AG09309 (cell line): ENCODE results near the gene SMIM24.

Source experiments
- DNase-seq: peaks from one replicate; pipeline ENCODE4 v3.0.0-alpha.2; 2010; ENCODE audit warnings: low read depth
- H3K4me3 ChIP-seq: 2 replicates; pipeline ENCODE4 v1.5.1; 2011; ENCODE audit warnings: mild to moderate bottlenecking, low read depth, low read length, moderate library complexity; ENCODE audit not compliant: control insufficient read depth
- TF ChIP-seq, protein P1 (sequence below): IDR thresholded peaks from 2 replicates; pipeline ENCODE4 v1.5.1; 2011; ENCODE audit warnings: mild to moderate bottlenecking, low read depth, low read length, inconsistent platforms; ENCODE audit not compliant: insufficient read depth, control insufficient read depth; ENCODE audit errors: missing control alignments

SMIM24 gene

GRCh38 chr19:3504735-3505134 lies 24.4 kb upstream of the SMIM24 start:
- no peak for DNase-seq
- TF ChIP-seq, protein P1, sequence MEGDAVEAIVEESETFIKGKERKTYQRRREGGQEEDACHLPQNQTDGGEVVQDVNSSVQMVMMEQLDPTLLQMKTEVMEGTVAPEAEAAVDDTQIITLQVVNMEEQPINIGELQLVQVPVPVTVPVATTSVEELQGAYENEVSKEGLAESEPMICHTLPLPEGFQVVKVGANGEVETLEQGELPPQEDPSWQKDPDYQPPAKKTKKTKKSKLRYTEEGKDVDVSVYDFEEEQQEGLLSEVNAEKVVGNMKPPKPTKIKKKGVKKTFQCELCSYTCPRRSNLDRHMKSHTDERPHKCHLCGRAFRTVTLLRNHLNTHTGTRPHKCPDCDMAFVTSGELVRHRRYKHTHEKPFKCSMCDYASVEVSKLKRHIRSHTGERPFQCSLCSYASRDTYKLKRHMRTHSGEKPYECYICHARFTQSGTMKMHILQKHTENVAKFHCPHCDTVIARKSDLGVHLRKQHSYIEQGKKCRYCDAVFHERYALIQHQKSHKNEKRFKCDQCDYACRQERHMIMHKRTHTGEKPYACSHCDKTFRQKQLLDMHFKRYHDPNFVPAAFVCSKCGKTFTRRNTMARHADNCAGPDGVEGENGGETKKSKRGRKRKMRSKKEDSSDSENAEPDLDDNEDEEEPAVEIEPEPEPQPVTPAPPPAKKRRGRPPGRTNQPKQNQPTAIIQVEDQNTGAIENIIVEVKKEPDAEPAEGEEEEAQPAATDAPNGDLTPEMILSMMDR: no peak
- H3K4me3 ChIP-seq: no peak overlapping the region

DNA sequence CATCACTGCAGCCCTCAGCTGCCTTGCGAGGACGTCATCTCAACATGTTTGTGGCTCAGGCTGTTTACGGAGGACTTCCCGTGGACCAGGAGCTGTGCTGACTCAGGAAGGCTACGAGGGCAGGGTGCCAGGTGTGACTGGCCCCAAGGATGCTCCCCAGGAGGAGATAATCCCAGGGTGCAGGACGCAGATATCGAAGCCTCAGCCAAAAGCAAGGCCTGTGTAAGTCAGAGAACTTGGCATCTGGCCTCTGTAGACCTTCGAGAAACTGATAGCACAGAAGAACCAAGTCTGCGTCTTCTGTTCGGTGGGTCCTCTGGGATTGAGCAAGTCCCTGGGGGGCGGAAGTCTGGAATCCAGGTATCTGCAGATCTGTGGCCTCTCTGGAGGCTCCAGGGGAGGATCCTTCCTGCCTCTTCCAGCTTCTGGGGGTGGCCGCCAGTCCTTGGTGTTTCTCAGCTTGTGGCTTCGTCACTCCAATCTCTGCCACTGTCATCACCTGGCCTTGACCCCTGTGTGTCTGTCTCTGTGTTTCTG lies 22.8 kb upstream of the SMIM24 start:
- TF ChIP-seq, protein P1: no peak
- no peak for DNase-seq
- no peak overlapping the region for H3K4me3 ChIP-seq

DNA sequence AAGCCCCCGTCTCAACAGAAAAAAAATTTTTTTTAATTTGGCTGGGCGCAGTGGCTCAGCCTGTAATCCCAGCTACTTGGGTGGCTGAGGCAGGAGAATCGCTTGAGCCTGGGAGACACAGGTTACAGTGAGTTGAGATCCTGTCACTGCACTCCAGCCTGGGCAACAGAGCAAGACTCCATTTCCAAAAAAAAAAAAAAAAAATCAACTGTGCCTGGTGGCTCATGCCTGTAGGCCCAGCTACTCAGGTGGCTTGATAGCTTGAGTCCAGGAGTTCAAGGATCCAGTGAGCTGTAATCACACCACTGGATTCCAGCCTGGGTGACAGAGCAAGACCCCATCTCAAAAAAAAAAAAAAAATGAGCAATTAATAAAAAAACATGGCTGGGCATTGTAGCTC lies 21.5 kb upstream of the SMIM24 start:
- DNase-seq: no peak
- no peak overlapping the region for H3K4me3 ChIP-seq
- TF ChIP-seq, protein P1: no peak

- DNase-seq: peak; percentile 84
- TF ChIP-seq, protein P1: no peak
- peak within 1 kb of the TSS; percentile 86 for H3K4me3 ChIP-seq
These were observed 20.2 kb upstream of the SMIM24 start, which contains the start of gene DOHH for GRCh38 chr19:3500429-3501101. Gene DOHH, minus strand, starts transcription at chr19:3500674. Its CDS starts 3,860 bp downstream, at chr19:3496814.

GRCh38 chr19:3499738-3500428 lies 19.6 kb upstream of the SMIM24 start:
- TF ChIP-seq, protein P1: no peak
- peak overlapping the region; percentile 86 for H3K4me3 ChIP-seq
- no peak for DNase-seq

DNA sequence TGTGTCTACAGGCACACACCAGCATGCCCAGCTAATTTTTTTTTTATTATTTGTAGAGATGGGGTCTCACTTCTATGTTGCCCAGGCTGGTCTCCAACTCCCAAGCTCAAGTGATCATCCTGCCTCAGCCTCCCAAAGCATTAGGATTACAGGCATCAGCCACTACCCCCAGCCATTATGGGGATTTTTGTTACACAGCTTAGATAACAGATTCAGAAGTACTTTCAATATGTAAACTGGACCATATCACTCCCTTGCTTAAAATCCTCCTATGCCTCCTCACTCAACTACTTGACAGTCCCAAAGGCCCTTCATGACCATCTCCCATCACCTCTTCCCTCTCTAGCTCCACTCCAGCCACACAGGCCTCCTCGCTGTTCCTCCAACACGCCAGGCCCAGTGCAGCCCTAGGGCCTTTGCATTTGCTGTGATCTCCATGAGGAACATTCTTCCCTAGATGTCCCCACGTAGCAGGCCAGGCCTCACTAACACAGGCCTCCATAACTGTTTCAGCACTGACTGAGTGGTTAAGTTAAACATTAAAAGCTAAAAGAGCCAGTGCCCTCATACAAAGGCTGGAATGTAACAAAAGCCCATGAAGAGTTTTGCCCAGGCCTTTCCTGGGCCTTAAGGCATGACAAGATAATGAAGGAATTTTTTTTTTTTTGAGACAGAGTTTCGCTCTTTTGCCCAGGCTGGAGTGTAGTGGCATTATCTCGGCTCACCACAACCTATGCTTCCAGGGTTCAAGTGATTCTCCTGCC lies 17.6 kb upstream of the SMIM24 start:
- H3K4me3 ChIP-seq: no peak overlapping the region
- TF ChIP-seq, protein P1: no peak
- DNase-seq: no peak
